Ishikawa (cell line): ENCODE results near the gene ARRDC3.

ENCODE experiments used
- CREB1 ChIP-seq: IDR thresholded peaks from 2 replicates; pipeline ENCODE4 v1.6.1; 2012; ENCODE audit warnings: low read depth
- EGR1 ChIP-seq: IDR thresholded peaks from 2 replicates; pipeline ENCODE4 v1.6.1; 2012
- EP300 ChIP-seq: IDR thresholded peaks from 2 replicates; pipeline ENCODE4 v1.6.1; 2012; ENCODE audit warnings: borderline replicate concordance
- FOXM1 ChIP-seq: IDR thresholded peaks from 2 replicates; pipeline ENCODE4 v1.6.1; 2012; ENCODE audit warnings: low read depth, borderline replicate concordance
- REST ChIP-seq: IDR thresholded peaks from 2 replicates; pipeline ENCODE4 v1.6.1; 2012; ENCODE audit warnings: low read depth, mild to moderate bottlenecking
- TCF12 ChIP-seq: IDR thresholded peaks from 2 replicates; pipeline ENCODE4 v1.6.1; 2012; ENCODE audit warnings: low read depth
- YY1 ChIP-seq: IDR thresholded peaks from 2 replicates; pipeline ENCODE4 v1.6.1; 2012; ENCODE audit warnings: low read depth
- TF ChIP-seq, protein P1 (sequence below): IDR thresholded peaks from 2 replicates; pipeline ENCODE4 v1.6.1; 2012

DNA sequence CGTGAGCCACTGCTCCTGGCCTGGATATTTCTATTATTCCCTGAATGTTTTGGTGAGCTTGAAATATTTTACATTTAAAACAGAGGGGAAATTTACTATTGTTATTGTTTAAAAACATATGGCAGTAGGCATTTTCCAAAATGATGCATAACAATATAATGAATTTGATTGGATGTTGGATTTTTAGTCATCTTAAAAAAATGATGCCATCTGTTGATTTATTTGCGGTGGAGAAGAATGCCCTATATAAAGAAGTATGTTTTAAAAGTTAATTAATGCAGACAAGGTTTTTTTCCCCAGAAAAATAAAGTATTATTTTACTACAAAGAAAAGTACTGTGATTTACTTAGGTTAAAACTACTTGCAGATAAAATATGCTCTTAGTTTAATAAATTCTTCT lies 33.4 kb upstream of the ARRDC3 start:
- TF ChIP-seq EP300 (no peak), TCF12 (no peak), REST (no peak), FOXM1 (no peak), CREB1 (no peak), YY1 (no peak), EGR1 (no peak)
- TF ChIP-seq, protein P1, sequence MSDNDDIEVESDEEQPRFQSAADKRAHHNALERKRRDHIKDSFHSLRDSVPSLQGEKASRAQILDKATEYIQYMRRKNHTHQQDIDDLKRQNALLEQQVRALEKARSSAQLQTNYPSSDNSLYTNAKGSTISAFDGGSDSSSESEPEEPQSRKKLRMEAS: no peak
